GM19324 (cell line): ENCODE data around the gene LRP2BP.
A peak's percentile ranks its signal among the peaks of the same experiment; 100 is the strongest.
"Not testable (repeated sequence)": the region's sequence is repeated elsewhere in the genome, so short reads cannot be mapped to it uniquely, and the experiment has no call there.

ENCODE experiments used
- ATAC-seq: cut with Tn5 transposase; IDR thresholded peaks from one replicate; pipeline ENCODE4 v1.9.1; 2021; ENCODE audit warnings: mild to moderate bottlenecking, moderate library complexity; ENCODE audit not compliant: unreplicated experiment, low FRiP score

Gene LRP2BP

DNA sequence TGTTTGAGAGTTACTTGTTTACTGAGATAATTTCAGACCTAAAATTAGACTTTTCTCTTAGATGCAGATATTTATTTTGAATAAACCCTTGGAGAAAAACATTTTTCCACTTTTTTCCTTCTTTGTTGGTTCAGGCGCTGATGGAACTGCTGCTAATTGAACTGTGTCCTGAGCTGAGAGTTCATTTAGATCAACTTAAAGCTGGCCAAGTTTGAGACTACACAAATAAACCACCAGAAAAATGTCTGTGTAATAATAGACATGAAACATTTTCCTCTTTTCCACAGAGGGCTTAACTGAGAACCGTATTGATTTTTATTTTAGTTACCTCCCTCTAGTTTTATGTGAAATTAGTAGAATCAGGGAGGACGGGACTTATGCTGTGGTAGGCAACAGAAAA is 32.5 kb downstream of the LRP2BP start:
- ATAC-seq: no peak

DNA sequence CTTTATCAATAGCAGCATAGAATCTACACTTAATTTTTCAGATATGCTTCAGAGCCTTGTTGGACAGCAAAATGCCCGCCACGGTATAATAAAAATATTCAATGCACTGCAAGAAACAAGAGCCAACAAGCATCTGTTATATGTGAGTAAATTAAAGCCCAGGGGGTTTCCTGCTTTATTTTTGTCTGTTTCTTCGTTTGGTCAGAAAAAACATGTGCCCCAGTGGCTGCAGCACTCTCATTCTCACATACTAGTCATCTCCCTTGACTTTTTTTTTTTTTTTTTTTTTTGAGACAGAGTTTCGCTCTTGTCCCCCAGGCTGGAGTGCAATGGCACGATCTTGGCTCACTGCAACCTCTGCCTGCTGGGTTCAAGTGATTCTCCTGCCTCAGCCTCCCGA is 33.2 kb downstream of the LRP2BP start:
- not testable (repeated sequence) for ATAC-seq

DNA sequence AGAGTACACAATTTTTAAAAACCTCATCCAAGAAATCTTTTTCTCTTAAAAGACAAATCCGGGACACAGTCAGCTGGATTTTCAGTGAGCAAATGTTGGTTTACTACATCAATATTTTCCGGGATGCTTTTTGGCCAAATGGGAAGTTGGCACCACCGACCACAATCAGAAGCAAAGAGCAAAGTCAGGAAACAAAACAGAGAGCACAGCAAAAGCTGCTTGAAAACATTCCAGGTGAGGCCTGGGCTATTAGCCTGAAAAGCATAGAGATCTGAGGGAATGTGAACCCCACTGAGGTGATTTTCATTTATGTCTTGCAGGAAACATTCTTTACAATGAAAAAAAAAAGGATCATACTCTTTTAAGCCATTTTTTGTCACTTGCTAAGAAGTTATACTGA is 33.9 kb downstream of the LRP2BP start:
- no peak for ATAC-seq

DNA sequence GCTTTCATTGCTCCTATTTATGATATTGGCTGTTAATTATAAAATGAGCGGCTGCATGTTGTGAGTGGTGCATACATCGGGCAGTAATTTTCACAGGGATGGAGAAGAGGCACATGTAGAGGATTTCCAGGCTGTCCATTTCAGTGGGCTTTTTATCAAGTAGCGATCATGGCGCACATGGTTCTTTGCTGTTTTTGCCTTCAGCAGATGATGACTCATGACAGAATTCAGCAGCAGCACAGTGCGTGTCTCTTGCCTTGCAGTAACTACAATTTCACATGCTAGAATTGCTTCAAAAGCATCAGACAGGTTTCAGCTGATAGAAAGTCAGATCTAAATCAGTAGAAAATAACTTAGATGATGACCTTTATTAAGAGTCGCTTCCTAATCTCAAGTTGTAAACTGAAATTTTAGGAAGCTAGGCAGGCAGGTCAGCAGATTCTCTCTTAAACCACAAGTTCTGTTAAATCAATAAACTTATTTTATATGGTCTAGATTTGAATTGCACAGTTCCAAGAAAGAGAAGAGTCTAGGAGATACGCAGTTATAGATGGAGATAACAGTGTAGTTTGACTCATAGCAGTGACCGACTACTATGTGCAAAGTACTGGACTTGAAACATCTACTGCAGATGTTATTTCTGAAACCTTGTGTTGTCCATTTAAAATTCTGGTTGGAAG is 35.8 kb downstream of the LRP2BP start:
- ATAC-seq: no peak

DNA sequence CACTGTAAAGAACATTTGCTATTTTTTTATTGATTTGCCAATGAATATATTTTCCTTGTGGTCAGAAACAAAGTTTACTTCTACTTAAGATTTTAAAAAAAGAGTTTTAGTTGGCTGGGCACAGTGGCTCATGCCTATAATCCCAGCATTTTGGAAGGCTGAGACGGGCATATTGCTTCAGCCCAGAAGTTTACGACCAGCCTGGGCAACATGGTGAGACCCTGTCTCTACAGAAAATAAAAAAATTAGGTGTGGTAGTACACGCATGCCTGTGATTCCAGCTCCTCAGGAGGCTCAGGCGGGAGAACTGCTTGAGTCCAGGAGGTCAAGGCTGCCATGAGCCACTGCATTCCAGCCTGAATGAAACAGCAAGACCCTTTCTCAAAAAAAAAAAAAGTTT is 36.8 kb downstream of the LRP2BP start:
- ATAC-seq: no peak

DNA sequence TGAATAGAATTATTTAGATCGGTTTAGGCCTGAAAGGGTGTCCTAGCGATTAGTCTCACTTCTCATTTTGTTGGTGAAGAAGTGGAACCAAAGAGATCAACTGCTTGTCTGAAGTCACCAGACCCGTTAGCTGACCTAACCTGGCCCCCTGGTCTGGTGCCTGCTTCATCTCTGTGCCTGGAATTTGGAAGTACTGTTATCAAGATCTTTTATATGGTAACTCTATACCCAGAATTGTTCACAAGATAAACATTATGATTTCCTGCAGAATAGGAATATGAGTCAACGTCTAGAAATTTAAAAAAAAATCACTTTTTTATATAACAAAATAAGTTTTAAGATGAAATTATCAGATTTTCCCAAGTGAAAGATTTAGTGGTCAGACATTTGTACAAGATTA is 37.2 kb downstream of the LRP2BP start:
- ATAC-seq: no peak

DNA sequence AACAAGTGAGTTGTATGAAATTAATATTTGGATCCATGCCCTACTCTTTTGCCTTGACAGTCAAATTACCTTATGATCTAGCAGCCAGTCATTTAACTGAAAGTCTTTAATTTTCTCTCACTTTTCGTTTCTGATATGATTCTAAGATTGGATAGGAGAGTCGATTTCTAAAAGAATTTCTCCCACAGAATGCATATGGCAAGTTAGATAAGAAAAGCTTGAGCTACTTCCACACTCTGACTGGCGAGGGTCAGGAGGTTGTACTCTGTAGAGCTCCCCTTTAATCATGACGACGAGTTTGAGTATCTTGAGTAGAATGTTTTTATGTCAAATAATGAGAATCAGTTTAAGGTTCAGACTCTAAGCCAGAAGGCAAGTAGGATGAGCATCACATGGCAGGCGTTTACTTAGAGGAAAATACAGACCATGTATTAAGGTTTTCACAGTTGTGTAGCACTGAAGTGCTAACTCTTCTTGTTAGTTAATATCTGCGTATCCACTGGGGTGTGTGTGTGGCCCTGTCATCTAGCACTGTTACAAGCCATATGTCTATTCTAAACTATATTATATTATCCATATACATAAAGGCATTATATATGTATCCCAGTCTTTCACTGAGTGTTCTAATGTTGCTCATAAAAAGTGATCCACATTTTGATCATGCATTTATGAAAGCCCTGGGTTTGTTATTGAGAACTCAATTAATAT is 37.8 kb downstream of the LRP2BP start:
- no peak for ATAC-seq

DNA sequence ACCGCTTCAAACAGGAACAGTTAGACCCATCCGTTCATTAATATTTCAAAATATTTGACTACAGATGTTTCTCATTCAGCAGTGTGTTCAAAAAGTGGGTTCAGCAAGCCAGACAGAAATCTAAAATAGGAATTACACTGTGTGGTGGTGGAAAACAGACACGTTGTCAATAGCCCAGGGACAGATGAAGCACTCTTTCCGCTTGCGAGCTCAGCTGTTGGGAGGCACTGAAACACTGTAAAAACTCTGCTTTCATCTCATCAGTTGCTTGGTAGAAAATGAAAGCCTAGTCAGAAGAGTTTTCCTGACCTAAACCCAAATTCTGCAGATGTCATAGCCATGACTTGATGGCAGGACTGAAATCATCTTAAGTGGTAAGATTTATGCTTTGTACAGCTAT is 38.5 kb downstream of the LRP2BP start:
- ATAC-seq: no peak

DNA sequence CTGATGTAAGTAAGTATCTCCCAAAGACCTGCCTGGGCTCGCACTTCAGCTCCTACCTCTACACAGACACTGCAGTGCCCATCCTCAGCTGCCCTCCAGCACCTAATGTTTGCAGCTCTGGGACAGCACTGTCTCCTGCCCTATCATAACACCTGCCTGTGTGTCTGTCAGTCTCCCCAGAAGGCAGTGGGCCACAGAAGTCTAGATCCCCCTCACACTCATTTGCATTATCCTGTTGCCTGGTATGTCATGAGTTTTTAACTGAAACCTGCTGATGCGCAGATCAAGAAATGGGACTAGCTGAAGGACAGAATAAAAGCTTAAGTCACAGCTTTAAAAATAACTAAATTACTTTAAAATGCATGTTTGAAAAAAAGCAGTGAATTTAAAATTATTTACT is 43.0 kb downstream of the LRP2BP start:
- ATAC-seq: no peak

DNA sequence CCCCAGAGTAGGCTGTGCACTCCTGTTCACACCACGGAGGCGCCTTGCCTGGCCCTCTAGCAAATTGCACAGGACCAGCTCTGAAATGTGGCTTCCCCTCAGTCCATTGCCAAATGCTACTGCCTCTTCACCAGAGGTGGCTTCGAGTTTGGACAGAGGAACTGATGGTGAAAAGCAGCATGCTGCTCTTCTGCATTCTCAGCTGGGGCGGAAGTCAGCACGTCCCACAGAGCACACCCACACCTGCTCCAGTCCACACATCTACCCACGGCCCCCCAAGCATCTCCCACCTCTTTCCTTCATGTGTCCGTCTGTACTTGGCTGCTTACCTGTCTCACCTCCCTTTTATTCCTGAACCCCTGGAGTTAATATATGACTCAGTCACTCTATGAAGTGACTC is 43.5 kb downstream of the LRP2BP start:
- no peak for ATAC-seq

DNA sequence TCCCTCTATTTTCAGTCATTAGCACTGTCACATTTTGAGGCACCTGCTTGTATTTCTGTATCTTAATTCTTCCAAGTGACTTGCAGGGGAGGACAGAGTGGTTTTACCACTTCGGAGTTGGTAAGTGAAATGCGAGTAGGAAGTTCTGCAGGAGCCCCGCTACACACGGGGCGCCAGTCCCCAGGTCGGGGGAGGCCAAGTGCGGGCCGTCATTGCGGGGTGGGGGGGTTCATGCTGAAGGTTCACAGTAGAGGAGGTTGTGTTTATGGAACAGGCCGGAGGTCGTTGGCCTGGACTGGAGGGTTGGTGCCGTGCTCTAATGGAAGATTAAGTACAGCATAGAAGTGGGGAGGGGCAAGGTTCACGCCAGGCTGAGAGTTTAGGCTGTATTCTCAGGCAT is 44.0 kb downstream of the LRP2BP start:
- no peak for ATAC-seq

DNA sequence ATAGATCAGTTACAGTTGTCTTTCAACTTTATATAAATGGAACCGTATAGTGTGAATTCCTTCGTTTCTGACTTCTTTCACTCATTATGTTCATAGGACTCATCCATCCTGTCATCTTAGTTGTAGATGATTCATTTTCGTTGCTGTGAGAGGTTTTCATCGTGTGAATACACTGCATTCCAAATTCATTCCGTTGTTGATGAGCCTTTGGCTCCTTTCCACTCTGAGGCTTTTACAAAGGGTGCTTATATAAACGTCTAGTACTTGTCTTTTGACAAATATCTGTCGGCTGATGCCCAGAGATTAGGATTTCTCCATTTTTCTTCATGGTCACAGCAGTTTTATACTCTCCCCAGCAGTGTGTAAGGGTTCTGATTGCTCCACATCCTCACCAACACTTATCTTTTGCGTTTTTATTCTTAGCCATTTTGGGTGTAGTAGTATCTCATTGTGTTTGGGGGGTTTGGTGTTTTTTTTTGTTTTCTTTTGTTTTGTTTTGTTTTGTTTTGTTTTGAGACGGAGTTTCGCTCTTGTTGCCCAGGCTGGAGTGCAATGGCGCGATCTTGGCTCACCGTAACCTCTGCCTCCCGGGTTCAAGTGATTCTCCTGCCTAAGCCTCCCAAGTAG is 48.6 kb downstream of the LRP2BP start:
- no peak for ATAC-seq

DNA sequence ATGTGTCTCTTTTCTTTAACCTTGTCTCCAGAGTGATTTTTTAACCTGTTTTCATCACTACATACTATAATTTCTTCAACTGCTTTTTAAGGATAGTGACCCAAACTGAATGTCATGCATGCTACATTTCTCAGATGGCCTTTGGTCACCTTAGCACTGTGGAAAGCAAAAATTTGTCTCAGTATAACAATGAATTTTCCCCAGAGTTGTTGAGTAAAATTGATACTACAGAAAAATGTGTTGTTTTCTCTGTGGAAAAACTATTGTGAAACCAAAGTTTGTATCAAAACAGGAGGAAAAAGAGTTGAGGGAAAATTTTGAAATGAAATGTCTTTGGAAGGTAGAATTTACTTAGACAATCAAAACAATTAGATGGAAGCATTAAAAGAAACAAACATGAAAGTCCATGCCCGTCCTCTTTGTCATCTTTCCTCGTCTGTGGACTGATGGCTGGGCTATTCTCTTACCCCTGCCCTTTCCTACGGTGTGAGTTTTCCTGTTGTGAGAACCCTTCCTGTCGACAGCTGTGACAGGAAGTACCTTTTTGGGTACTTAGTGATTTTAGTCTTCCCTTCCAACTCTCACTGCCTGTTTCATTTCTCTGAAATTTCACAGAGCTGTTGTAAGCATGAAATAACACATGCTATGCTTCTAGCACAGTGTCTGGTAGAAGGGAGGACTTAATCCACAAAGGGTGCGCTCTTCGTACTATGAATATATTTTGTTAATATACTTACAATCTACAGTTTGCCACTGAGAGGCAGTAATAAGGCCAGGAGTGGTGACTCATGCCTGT is 50.8 kb downstream of the LRP2BP start:
- no peak for ATAC-seq

DNA sequence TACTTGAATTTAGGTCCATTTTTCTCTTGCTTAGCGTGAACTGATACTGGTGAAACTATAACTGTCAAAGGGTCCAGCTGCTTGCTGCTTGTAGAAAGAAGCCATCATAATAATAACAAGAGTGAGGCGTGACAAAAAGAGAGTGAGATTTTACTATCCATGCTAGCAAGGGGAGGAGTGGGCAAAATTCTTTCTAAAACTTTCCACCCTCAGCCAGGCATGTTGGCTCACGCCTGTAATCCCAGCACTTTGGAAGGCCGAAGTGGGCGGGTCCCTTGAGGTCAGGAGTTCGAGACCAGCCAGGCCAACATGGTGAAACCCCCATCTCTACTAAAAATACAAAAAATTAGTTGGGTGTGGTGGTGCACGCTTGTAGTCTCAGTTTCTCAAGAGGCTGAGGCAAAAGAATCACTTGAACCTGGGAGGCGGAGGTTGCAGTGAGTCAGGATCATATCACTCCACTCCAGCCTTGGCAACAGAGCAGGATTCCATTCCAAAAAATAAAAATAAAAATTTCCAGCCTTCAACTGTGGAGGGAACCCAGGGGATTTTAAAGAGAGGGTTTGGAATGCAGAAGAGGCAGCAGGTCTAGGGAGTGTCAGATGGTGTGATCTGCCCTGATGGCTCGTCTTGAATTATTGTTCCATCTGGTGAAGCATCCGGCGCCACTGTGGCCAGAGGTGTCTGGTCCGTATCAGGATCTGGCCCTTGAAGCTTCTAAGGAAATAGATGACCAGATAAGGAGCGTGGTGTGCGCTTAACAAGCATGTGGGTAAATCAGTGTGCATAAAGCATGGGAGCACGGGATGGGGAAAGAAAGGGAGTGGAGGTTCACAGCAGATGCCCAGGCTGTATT is 51.8 kb downstream of the LRP2BP start:
- ATAC-seq: no peak

DNA sequence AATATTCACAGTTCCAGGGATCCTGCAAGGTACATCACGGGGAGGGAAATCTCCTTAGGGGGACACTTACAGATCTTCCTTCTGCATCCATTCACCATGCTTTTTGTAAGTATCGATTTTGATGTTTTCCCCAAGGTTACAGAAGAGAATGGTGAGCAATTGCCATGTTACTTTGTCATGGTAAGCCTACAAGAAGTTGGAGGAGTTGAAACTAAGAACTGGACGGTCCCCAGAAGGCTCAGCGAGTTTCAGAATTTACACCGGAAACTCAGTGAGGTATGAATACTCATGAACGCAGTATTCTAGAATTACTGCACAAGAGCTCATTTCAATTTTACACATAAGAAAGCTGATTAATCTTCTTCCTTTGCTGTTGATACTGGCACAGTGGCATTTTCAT is 53.9 kb downstream of the LRP2BP start:
- peak; percentile 68 for ATAC-seq

DNA sequence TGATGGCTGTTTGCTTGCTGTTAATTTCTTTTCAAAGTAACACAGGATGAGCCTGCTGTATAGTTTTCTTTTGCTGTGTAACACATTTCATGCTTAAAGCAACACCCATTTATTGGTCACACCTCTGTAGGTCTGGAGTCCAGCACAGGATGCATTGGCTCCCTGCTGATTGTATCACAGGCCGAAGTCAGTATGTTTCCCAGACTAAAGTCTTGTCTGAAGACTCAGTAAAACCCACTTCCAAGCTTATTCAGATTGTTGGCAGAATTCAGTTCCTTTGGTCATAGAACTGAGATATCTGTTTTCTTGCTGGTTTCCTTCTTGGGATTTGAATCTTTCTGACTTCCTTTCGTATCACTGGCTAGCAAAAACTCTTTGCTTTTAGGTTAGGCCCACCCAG is 54.3 kb downstream of the LRP2BP start:
- ATAC-seq: no peak

DNA sequence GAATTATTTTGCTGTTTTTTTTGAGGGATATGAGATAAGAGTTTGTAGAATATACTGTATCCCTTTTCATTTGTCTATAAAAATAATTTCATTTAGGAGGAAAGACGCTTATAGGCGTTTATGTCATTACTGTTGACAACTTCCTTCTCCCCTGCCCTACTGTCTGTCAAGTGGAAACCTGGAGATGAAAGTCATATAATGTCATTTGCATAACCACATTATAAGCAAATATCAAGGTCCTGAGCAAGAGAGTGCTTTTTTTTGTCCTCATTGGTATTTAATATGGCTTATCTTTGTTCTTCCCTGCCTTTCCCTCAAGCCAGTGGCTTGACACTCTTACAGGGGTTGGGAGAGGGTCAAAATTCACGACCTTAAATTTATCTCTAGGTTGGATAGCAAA is 55.8 kb downstream of the LRP2BP start:
- no peak for ATAC-seq

DNA sequence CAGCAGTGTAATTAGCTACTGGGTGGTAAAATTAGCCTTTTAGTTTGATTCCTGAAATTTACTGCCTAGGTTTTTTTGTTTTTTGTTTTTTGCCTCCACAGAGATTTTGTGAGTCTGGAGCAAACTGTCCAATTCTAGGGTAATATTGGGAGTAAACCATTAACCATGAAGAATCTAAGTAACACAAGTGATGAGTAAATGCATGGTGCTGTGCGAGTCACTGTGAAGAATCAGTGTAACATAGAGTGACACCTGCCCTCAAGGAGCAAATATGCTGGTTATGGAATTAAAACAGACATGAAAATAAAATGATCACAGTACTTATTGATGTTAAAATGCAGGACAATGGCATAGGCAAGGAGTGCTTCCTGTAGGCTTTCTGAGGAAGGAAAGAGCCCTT is 60.1 kb downstream of the LRP2BP start:
- ATAC-seq: no peak

DNA sequence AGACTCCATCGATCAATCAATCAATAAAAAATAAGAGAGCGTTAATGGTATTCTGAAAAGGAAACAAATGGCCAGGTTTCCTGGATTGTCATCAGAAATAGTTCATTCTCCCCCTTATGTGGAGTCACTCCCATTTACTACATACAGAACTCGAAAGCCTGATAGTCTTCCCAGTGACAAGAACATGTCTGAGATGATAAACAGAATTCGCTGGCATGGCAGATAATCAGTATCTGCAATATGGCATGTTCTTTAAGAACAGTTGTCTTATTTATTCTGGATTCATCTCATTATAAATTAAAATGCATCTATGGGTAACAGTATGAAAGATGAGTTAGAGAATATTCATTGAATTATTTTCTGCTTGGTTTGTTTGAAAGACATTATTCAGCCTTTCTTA is 61.4 kb downstream of the LRP2BP start:
- ATAC-seq: no peak
